Activated naive CD8-positive, alpha-beta T cell treated with anti-CD3 and anti-CD28 coated beads, Interleukin-2, amount 10 ng/mL, durations not matched to agents 7 days and 5 days (primary cell): ENCODE measurements around the gene PHF8. TPM values are rescaled to one million over a fixed set of nuclear protein-coding genes. Genes with fewer than 3 reads are reported as not detected.

Experiments used
- ATAC-seq: fragments of 150-1000 bp; cut with Tn5 transposase; one replicate; pipeline ENCODE4 v1.10.0; 2021; ENCODE audit warnings: low read depth, moderate library complexity
- POLR2A ChIA-PET: fragments of 350-600 bp; sonication (Branson Sonifier 250); formaldehyde crosslinking; loops from one replicate; lab custom pipeline; 2021; ENCODE audit warnings: antibody characterized with exemption; lab: Charles Lee
- DNase-seq: peaks from one replicate; pipeline ENCODE4 v3.0.0; 2021
- H3K27ac Mint-ChIP-seq: one replicate; pipeline ENCODE4 v1.8.0; 2022; ENCODE audit warnings: mild to moderate bottlenecking, mixed read lengths
- H3K27me3 Mint-ChIP-seq: one replicate; pipeline ENCODE4 v1.8.0; 2022; ENCODE audit warnings: mild to moderate bottlenecking, moderate library complexity, mixed read lengths
- H3K36me3 Mint-ChIP-seq: one replicate; pipeline ENCODE4 v1.8.0; 2021; ENCODE audit warnings: mild to moderate bottlenecking, mixed read lengths
- H3K4me1 Mint-ChIP-seq: one replicate; pipeline ENCODE4 v1.8.0; 2021; ENCODE audit warnings: mixed read lengths
- H3K4me3 Mint-ChIP-seq: one replicate; pipeline ENCODE4 v1.8.0; 2022; ENCODE audit warnings: mild to moderate bottlenecking, moderate library complexity, mixed read lengths
- H3K9me3 Mint-ChIP-seq: one replicate; pipeline ENCODE4 v1.8.0; 2021; ENCODE audit warnings: mixed read lengths
- total RNA-seq, 2 experiments: library from RNA; stranded (reverse); gene quantifications; one replicate each; pipeline ENCODE4 v1.2.3, GENCODE V29; 2021

PHF8 gene
- total RNA-seq, 2 experiments from 2014 or later: 46.9 to 47.2 TPM

DNA sequence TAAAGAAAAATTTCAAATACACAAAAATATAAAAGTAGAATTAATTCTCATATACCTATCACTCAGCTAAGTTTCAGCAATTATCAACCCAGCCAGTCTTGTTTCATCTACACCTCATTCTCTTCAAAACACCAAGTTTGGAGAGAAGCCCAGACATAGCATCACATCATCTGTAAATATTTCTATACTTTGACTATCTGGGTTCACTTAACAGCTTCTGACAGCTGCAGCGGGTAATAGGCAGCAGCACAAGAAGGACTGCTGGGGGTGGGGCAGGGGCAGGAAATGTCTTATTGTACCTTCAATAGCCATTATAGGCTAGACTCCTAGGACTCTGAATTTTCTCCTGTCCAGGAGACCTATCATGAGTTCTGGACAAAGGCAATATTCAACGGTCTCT lies 54.1 kb downstream of the PHF8 start:
- ATAC-seq (no peak), DNase-seq (no peak)
- POLR2A ChIA-PET: no interaction called here
- Mint-ChIP-seq H3K27me3 (no peaks in the 10 kb centered on the region), H3K36me3 (peaks cover 27% of the 10 kb centered on the region), H3K4me1 (no peaks in the 10 kb centered on the region), H3K9me3 (no peaks in the 10 kb centered on the region), H3K4me3 (no peak overlapping the region), H3K27ac (no peak overlapping the region)

DNA sequence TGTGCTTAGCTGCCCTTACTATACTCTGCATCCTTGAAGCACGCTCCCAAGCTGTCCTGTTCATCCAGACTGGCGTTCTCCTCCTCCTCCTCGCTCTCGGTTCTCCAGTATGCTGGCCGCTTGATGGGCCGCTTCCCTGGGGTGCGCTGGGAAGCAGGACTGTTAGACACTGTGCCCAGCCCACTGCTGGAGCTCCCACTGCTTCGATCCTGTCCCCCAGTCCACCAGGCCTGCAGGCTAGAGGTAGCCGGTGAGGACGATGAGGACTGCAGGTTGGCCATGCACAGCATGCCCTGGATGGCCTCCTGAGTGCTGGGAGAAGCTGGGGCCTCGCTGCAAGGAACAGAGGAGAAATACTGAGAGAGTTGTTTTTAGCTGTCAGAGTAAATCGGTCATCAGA lies 59.4 kb downstream of the PHF8 start:
- POLR2A ChIA-PET: no interaction called here
- H3K4me1 Mint-ChIP-seq: no peaks in the 10 kb centered on the region
- H3K27ac Mint-ChIP-seq: no peak overlapping the region
- DNase-seq (no peak), ATAC-seq (no peak)
- H3K36me3 Mint-ChIP-seq: peaks cover 27% of the 10 kb centered on the region
- H3K4me3 Mint-ChIP-seq: no peak overlapping the region
- H3K27me3 Mint-ChIP-seq: no peaks in the 10 kb centered on the region
- no peaks in the 10 kb centered on the region for H3K9me3 Mint-ChIP-seq

DNA sequence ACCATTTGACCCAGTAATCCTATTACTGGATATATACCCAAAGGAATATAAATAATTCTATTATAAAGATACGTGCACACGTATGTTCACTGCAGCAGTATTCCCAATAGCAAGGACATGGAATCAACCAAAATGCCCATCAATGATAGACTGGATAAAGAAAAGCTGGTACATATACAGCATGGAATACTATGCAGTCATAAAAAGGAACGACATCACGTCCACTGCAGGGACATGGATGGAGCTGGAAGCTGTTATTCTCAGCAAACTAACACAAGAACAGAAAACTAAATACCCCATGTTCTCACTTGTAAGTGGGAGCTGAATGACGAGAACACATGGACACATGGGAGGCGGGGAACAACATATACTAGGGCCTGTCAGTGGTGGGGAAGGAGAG lies 69.7 kb downstream of the PHF8 start:
- no peaks in the 10 kb centered on the region for H3K4me1 Mint-ChIP-seq
- no peak overlapping the region for H3K27ac Mint-ChIP-seq
- H3K27me3 Mint-ChIP-seq: no peaks in the 10 kb centered on the region
- H3K9me3 Mint-ChIP-seq: peaks cover 1% of the 10 kb centered on the region
- peaks cover 56% of the 10 kb centered on the region for H3K36me3 Mint-ChIP-seq
- POLR2A ChIA-PET: no interaction called here
- no peak overlapping the region for H3K4me3 Mint-ChIP-seq
- DNase-seq (no peak), ATAC-seq (no peak)

DNA sequence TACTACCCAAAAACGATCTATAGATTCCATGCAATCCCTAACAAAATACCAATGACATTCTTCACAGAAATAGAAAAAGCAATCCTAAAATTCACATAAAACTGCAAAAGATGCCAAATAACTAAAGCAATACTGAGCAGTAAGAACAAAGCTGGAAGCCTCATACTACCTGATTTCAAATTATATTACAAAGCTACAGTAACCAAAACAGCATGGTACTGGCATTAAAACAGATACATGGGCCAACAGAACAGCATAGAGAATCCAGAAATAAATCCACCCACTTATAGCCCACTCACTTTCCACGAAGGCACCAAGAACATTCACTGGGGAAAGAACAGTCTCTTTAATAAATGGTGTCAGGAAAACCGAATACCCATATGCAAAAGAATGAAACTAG lies 74.7 kb downstream of the PHF8 start:
- Mint-ChIP-seq H3K4me3 (no peak overlapping the region), H3K4me1 (peaks cover 3% of the 10 kb centered on the region), H3K27me3 (no peaks in the 10 kb centered on the region), H3K9me3 (peaks cover 5% of the 10 kb centered on the region), H3K27ac (no peak overlapping the region), H3K36me3 (peaks cover 56% of the 10 kb centered on the region)
- DNase-seq (no peak), ATAC-seq (no peak)
- POLR2A ChIA-PET: no interaction called here

DNA sequence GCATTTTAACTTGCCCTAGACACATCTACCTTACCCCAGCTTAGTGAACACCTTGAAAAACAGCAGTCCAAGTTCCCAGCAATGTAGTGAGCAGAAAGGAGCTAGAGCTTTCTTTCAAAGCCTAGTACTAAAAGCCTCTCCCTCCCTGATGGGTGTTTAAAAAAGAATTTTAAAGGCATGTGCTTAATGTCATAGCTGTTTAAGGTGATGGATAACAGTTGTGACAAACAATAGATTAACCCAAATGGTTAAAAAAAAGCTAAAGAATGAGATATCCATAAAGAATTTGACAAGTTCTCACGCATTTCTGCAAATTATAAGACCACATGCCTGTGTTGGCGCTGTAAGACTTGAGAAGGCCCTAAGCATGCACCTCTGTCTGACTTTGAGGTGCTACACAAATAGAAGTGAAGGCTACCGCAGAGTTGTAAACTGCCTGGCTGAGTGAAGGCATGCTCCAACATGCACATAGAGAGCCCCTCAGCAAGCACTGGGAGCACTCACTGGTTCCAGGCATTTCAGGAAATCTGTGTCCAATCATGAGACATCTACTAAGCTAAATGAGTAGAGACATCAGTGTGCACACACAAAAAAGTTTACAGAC lies 94.0 kb downstream of the PHF8 start:
- no peak overlapping the region for H3K27ac Mint-ChIP-seq
- peaks cover 14% of the 10 kb centered on the region for H3K36me3 Mint-ChIP-seq
- POLR2A ChIA-PET: no interaction called here

DNA sequence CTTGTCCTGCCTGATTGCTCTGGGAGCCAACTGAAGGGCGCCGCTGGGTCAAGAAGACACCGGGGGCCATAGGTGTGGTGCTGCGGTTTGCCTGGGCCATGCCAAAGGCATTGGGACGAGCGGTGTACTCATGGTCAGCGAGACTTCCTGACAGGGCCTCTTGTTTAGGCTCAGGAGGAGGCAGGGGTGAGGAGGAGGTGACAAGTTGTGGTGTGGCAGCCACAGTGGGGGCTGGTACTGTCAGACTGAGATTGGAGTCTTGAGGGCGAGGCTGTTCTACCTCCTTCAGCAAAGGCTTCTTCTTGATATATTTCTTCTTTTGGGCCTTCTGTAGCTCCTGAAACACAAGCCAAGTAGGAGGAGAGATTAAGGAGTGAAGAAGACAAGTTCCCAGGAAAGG lies 104.1 kb downstream of the PHF8 start:
- H3K27me3 Mint-ChIP-seq: no peaks in the 10 kb centered on the region
- H3K4me3 Mint-ChIP-seq: no peak overlapping the region
- no peaks in the 10 kb centered on the region for H3K9me3 Mint-ChIP-seq
- no peak overlapping the region for H3K27ac Mint-ChIP-seq
- POLR2A ChIA-PET: no interaction called here
- peaks cover 40% of the 10 kb centered on the region for H3K36me3 Mint-ChIP-seq
- H3K4me1 Mint-ChIP-seq: peaks cover 26% of the 10 kb centered on the region
- no peak for DNase-seq
- no peak for ATAC-seq

More for the DNA sequence above, 94.0 kb downstream of the PHF8 start:
- DNase-seq (no peak), ATAC-seq (no peak)
- Mint-ChIP-seq H3K27me3 (no peaks in the 10 kb centered on the region), H3K4me1 (no peaks in the 10 kb centered on the region), H3K4me3 (no peak overlapping the region), H3K9me3 (no peaks in the 10 kb centered on the region)

DNA sequence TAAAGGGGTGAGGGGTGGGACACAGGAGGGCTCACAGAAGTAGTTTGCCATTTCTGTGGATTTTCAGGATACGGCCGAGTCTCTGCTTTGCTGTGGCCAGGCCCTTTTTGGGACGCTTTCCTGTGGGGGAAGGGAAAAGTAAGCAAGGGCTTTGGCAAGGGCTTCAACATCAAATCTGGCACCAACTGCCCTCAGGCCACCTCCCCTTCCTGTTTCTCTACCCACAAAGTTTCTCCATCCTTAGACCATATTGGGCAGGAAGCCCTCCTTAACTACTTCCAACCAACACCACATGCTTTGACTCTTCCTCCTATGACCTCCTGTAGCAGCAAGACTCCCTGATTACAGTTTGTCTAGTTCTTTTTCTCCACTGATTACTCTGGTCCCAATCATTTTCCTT lies 105.1 kb downstream of the PHF8 start:
- POLR2A ChIA-PET: no interaction called here
- H3K36me3 Mint-ChIP-seq: peaks cover 43% of the 10 kb centered on the region
- H3K9me3 Mint-ChIP-seq: no peaks in the 10 kb centered on the region
- peak overlapping the region; percentile 31 for H3K4me3 Mint-ChIP-seq
- H3K27me3 Mint-ChIP-seq: no peaks in the 10 kb centered on the region
- peak overlapping the region; percentile 86 for H3K27ac Mint-ChIP-seq
- ATAC-seq (peak; percentile 73), DNase-seq (no peak)
- H3K4me1 Mint-ChIP-seq: peaks cover 32% of the 10 kb centered on the region

DNA sequence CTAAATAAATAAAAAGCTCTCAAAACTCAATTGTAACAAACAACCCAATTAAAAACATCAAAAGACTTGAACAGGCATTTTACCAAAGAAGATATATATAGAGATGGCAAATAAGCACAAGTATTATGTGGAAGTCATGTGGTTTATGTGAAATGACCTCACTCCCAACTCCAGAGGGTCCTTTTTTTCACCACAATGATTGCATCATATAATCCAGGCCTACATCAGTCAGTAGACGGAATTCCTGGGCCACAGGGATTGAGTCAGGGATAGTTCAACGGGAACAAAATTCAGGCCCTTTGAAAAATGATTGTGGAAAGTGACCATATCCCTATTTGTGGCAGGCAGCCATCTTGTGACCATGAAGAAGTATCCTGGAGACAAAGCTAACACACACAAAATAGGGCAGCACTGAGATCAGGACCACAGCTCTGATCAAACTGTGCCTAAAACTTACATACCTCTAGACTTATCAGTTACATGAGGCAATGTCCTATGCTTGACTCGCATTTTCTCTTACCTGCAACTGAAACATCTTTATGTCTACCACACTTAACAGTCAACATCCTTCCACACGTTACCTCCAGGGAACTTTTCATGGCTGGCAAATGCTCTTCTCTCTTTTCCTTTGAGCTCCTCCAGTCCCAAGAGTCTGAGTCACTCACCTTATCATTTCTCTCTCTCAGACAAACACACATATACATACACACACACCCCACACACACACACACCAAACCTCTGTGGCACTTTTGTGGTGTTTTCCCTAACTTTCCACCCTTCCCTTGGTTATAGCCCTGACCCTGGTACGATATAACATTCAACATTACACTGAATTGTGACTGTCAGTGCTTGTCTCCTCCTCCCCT lies 113.5 kb downstream of the PHF8 start:
- no peak overlapping the region for H3K27ac Mint-ChIP-seq
- H3K9me3 Mint-ChIP-seq: no peaks in the 10 kb centered on the region
- peaks cover 7% of the 10 kb centered on the region for H3K36me3 Mint-ChIP-seq
- POLR2A ChIA-PET: no interaction called here
- no peak overlapping the region for H3K4me3 Mint-ChIP-seq
- H3K27me3 Mint-ChIP-seq: no peaks in the 10 kb centered on the region
- DNase-seq (no peak), ATAC-seq (no peak)
- peaks cover 17% of the 10 kb centered on the region for H3K4me1 Mint-ChIP-seq

DNA sequence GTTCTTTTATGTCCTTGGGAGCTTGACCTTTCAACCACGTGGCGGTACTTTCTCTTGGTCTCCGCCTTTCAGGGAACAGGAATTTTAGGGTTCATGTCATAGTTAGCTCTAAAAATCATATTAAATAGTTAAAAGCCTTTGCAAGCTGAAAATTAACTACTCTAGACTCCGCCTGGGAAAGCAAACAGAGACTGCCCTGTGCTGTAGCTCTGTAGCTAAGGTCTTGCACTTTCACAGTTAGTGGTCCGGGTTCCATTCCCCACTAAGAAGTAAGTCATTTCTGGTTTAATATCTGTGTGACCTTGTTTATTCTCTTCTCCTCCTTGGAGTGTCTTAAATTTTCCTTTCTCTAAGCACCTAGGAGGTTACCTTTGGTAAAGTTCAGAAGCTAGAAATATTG lies 118.2 kb downstream of the PHF8 start:
- ATAC-seq: no peak
- Mint-ChIP-seq H3K4me3 (no peak overlapping the region), H3K4me1 (peaks cover 3% of the 10 kb centered on the region), H3K27me3 (no peaks in the 10 kb centered on the region), H3K27ac (no peak overlapping the region), H3K9me3 (no peaks in the 10 kb centered on the region), H3K36me3 (no peaks in the 10 kb centered on the region)
- no peak for DNase-seq
- POLR2A ChIA-PET: no interaction called here

DNA sequence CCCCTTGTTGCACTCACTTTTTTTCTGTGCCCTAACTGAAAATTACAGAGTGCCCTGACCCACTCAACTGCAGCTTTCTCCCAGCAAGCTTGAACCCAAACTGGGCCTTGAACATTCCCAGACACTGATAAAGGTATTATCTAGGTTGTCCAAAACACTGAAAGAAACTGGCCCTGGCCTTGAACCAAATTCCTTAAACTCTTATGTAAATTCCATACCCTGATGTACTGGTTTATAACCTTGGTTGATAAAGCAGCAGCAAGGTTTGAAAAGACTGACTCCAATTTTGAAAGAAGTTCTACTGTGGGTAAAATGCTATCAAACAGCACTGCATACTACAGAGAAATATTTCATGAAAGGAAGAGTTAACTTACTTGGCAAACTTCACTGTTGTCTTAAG lies 125.6 kb downstream of the PHF8 start:
- Mint-ChIP-seq H3K27ac (no peak overlapping the region), H3K4me3 (no peak overlapping the region), H3K9me3 (no peaks in the 10 kb centered on the region), H3K27me3 (peaks cover 7% of the 10 kb centered on the region), H3K36me3 (no peaks in the 10 kb centered on the region), H3K4me1 (no peaks in the 10 kb centered on the region)
- POLR2A ChIA-PET: no interaction called here
- ATAC-seq (no peak), DNase-seq (no peak)

DNA sequence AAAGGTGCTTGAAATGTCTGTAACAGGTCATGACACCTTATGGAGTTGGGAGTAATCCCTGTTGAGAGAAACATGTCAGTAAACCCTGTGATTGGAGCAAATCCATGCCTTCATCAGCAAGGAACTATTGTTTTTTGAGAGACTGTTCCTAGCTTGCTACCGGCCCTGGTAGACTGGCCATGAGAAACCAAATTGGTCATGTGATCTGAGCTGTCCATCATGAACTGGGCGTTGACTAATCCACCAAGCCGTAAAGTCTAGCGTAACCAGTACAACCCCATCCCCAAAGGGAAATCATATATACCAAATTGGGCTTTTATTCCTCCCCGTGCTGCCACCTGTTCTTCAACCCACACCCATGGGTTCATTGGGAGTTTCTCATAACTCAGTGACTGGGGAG lies 143.7 kb downstream of the PHF8 start:
- H3K9me3 Mint-ChIP-seq: peaks cover 2% of the 10 kb centered on the region
- H3K27me3 Mint-ChIP-seq: peaks cover 5% of the 10 kb centered on the region
- H3K4me3 Mint-ChIP-seq: no peak overlapping the region
- POLR2A ChIA-PET: no interaction called here
- no peaks in the 10 kb centered on the region for H3K36me3 Mint-ChIP-seq
- H3K27ac Mint-ChIP-seq: no peak overlapping the region
- no peaks in the 10 kb centered on the region for H3K4me1 Mint-ChIP-seq
- DNase-seq: no peak
- ATAC-seq: no peak

DNA sequence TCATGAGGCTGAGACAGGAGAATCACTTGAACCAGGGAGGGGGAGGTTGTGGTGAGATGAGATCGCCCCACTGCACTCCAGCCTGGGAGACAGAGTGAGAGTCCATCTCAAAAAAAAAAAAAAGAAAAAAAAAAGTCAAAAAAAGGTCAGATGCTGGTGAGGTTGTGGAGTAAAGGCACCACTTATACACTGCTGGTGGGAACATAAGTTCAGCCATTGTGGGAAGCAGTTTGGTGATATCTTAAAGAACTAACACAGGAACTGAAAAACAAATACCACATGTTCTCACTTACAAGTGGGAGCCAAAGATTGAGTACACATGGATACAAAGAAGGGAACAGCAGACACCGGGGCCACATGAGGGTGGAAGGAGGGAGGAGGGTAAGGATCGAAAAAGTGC lies 149.0 kb downstream of the PHF8 start:
- Mint-ChIP-seq H3K9me3 (peaks cover 3% of the 10 kb centered on the region), H3K27ac (no peak overlapping the region), H3K36me3 (no peaks in the 10 kb centered on the region), H3K27me3 (no peaks in the 10 kb centered on the region), H3K4me3 (no peak overlapping the region), H3K4me1 (no peaks in the 10 kb centered on the region)
- ATAC-seq: no peak
- POLR2A ChIA-PET: no interaction called here
- DNase-seq: no peak
